HG03103 (cell line): ENCODE results near the gene ADGRE1.

Source experiments
- ATAC-seq: cut with Tn5 transposase; IDR thresholded peaks from one replicate; pipeline ENCODE4 v1.9.1; 2021; ENCODE audit warnings: low read depth; ENCODE audit not compliant: unreplicated experiment

ADGRE1 gene

DNA sequence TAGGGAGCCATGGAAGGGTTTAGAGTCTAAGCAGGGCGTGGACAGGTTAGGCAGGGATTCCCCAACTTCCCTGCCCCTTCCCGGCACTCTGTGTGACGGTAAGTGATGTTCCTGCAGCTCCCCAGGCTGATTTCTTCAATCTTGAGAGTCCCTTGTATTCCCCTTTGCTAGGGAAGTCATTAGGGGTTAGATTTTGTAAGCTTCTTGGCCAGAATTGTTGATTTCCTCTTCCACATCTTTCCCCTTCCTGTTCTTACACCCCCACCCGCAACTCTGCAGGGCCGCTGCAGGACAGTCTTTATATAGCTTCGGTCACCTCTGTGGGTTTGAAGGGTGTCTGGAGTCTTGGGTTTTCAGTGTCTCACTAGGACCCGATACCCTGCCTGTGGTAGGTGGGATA is 10.6 kb upstream of the ADGRE1 start:
- ATAC-seq = no peak

DNA sequence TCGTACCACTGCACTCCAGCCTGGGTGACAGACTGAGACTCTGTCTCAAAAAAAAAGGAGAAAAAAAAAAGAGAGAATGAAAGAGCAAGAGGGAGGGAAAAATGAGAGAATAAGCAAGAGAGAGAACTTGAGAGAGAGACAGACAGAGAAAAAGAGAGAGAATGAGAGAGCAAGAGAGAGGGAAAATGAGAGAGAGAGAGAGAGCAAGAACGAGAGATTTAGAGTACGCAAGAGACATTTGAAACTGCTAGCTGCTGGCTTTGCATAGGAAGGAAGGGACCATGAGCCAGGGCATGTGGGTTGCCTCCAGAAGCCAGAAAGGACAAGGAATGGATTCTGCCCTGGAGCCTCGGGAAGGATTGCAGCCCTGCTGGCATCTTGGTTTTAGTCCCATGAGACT is 9.6 kb upstream of the ADGRE1 start:
- no peak for ATAC-seq

DNA sequence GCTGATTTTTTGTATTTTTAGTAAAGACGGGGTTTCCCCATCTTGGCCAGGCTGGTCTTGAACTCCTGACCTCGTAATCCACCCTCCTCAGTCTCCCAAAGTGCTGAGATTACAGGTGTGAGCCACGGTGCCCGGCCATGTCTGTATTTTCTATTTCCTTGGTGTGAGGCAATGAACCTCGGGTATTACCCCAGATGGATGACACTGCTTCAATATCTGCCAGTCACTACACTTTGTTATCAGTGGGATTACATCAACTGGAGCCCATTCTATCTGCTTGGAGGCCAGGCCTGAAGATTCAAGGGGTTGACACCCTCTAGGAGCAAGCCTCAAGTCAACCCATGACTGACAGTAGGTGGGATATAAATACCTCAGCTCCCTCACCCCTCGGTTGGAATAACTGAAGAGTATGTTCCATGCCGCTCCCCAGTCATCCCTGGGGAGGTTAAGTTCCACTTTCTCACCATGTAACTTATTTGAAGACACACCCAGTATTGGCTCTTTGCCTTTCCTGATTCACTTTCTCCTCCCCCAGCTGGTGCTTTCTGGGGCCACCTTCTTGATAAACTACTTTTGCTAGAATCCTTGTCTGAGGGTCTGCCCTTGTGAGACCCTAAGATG is 992 bp upstream of the ADGRE1 start:
- no peak for ATAC-seq

GRCh38 chr19:6888967-6889366 is 1.6 kb downstream of the ADGRE1 start:
- ATAC-seq = no peak

- ATAC-seq = no peak
Measured at GRCh38 chr19:6890401-6890913, 3.1 kb downstream of the ADGRE1 start.

- ATAC-seq = no peak
Measured at GRCh38 chr19:6890938-6891337, 3.6 kb downstream of the ADGRE1 start.

- ATAC-seq = no peak
Measured at GRCh38 chr19:6891761-6892385, 4.5 kb downstream of the ADGRE1 start.

DNA sequence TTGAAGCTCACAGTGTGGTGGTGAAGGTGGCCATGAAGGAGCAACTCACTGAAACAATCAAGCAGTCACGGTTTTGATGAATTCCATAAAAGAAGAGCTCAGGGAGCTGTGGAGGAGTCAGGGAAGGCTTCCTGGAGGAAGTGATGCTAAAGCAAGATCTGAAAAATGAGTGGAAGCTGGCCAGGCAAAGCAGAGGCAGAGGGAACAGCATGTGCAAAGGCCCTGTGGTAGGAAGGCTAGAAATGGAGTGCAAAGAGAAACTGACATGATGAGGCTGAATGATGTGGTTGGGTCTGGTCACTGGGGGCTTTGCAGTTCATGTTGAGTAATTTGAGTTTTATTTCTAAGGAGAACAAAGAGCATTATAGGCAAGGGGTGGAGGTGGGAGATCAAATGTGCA is 6.9 kb downstream of the ADGRE1 start:
- ATAC-seq = no peak

DNA sequence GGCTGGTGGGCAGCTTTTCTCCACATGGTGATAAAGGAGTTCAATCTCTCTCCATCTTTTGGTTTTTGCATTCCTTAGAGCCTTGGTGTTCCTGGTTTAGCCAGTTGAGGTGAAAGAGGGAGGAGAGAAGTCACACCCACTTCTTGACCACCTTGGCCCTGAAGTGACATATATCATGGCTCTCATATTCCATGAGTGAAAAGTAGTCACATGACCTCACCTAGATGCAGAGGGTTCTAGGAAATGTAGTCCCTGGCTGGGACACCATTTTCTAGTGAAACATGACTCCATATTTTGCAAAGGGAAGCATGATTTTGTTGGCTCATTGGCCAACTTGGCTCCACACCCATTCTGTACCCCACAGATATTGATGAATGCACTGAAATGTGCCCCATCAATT is 16.1 kb downstream of the ADGRE1 start:
- ATAC-seq = no peak

DNA sequence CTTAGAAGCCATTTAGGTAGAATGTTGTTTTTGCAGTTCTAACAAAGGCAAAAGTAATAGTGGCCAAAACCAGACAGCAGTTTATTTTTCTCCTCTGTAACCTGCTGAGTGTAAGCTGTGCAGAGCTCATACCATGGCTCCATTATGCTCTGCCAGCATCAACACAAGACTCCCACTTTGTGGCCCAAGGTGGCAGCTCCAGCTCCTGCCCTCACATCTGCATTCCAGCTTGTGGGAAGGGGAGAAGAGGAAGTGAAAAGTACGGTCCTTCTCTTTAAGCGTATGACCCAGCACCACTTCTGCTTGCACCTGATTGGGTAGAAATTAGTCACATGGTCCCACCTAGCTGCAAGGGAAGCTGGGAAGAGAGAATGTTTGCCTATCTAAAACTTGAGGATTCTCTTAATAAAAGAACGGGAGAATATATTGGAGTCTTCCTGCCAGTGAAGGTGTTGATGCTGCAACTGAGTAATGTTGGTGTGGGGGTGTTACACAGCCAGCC is 19.2 kb downstream of the ADGRE1 start:
- no peak for ATAC-seq

DNA sequence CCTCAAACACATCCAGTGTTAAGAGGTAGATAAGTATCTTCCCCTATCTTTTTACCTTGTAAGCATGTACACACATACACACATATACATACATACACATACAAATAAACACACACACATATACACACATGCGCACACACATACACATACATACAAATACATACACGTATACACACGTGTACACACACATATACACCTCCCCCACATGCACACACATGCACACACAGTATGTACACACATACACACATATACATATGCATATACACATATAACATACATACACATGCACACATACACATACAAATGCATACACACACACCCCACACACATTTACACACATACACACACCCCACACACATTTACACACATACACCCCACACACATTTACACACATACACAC is 24.1 kb downstream of the ADGRE1 start:
- ATAC-seq = no peak

DNA sequence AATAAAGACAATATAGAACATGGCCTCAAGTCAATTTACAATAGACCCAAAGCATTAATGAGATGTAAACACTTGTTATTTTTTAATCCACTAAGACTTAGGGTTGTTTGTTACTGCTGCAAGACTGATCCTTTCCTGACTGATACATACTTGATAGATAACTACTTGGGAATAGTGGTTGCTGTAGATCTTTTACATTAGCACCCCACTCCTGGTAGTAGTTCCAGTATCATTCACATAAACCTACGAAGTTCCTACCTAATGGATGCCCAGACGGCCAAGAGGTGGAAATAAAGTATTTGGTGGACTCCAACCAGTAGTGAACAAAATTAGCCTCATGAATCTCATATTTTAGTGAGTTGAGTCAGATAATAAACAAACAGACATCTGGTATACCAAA is 26.9 kb downstream of the ADGRE1 start:
- ATAC-seq = no peak

DNA sequence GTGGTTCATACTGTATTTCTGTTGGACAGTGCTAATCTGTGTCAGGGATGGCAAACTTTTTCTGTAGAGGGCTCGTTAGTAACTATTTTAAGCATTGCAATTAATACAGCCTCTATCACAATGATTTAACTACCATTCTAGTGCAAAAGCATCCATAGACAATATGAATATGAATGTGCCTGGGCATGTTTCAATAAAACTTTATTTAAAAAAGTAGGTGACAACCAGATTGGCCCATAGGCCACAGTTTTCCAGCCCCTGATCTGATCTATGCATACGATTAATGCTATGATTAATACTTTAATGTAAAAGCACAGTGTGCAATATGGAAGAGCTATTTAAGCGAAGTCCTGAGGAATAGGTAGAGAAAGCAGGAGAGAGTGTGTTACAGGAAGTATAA is 29.6 kb downstream of the ADGRE1 start:
- ATAC-seq = no peak

DNA sequence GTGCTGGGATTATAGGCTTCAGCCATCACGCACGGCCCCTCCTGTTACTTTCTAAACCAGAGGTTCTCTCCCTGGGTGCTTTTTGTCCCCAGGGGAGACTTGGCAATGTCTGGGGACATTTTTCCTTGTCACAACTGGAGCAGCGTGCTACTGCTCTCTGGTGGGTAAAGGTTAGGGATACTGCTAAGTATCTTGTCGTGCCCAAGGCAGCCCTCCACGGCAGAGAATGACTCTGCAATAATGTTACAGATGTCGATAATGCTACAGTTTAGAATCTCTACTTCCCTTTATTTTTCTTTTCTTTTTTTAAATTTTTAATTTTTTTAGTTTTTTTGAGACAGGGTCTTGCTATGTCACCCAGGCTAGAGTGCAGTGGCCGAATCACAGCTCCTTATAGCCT is 38.0 kb downstream of the ADGRE1 start:
- no peak for ATAC-seq

DNA sequence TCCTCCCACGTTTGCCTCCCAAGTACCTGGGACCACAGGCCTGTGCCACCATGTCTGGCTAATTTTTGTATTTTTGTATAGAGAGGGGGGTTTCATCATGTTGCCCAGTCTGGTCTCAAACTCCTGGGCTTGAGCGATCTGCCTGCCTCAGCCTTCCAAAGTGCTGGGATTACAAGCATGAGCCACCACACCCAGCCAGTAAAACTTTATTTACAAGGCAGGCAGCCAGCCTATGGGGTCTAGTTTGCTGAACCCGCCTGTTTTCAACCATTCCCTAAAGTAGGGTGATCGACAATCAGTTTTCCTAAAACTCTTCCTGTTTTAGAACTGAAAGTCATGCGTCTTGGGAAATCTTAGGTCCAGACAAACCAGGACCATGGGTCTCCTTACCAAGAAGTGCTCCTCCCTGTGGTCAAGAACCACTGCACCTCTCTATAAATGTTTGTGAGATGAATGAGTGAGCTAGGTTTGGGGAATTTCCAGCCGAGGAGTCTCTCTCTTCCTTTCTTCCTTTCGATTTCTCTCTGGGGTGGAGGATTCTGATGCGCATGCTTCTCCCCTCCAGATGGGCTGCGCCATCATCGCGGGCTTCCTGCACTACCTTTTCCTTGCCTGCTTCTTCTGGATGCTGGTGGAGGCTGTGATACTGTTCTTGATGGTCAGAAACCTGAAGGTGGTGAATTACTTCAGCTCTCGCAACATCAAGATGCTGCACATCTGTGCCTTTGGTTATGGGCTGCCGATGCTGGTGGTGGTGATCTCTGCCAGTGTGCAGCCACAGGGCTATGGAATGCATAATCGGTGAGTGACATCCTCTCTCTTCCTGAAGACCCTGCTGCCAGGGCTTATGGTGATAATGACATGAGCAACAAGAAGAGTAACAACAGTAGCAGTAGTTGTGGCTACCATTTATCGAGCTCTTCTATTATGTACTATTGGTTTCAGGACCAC is 38.7 kb downstream of the ADGRE1 start:
- ATAC-seq = no peak

DNA sequence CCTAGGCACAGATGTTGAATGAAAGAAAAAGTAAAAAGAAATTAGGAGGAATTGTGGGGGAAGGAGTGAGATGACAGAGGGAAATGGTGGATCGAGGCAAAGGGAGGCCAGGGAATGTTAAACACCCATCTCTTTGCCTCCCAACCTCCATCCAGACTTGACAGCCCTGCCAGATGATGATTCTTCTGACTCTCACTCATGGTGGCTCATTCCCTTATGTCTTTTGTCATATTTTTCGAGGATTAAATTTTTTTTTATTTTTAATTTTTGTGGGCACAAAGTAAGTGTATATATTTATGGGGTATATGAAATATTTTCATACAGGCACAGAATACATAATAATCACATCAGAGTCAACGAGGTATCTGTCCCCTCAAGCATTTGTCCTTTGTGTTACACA is 42.8 kb downstream of the ADGRE1 start:
- ATAC-seq = no peak

GRCh38 chr19:6935069-6935468 is 47.7 kb downstream of the ADGRE1 start:
- ATAC-seq = no peak

DNA sequence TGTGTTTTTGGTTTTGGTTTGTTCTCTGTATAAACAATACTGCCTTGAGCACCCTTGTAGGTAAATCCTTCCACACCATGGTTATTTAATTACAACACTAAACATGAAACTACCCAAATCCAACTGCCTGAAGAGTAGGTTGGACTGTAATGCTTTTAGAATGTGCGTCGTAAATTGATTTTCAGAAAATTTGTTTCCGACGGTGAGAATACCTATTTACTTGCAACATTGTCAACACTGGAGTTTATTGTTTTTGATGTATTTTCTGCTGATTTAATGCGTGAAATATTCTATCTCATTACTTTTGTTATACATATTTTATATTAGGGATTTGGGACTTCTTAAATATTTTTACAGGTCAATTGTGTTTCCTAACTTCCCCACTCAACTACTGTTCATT is 48.2 kb downstream of the ADGRE1 start:
- ATAC-seq = no peak

DNA sequence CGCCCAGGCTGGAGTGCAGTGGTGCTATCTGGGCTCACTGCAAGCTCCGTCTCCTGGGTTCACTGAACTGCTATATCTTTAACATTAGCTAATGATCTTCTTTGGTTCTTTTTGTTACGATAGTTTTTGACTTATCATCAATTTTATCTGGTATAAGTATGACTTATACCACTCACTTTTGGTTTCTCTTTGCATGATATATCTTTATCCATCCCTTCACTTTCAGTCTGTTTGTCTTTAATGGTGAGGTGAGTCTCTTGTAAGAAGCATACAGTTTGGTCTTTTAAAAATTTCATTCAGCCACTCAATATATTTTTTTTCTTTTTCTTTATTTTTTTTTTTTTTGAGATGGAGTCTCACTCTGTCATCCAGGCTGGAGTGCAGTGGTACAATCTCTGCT is 58.4 kb downstream of the ADGRE1 start:
- no peak for ATAC-seq

- ATAC-seq = no peak
Measured at GRCh38 chr19:6947745-6948144, 60.4 kb downstream of the ADGRE1 start.

- ATAC-seq = no peak
Measured at GRCh38 chr19:6948884-6949283, 61.5 kb downstream of the ADGRE1 start.
